RPMI8226 (cell line): ENCODE results near the gene UCP2.
"Not testable (repeated sequence)": the region's sequence is repeated elsewhere in the genome, so short reads cannot be mapped to it uniquely, and the experiment has no call there.

Experiments used
- DNase-seq: peaks from one replicate; pipeline ENCODE4 v3.0.0-alpha.2; 2015

Gene UCP2

GRCh38 chr11:73939096-73939495 is 43.5 kb downstream of the UCP2 start:
- DNase-seq: no peak

GRCh38 chr11:73936047-73936446 is 46.6 kb downstream of the UCP2 start:
- DNase-seq: not testable (repeated sequence)

- no peak for DNase-seq
Observed at GRCh38 chr11:73932781-73933180, 49.9 kb downstream of the UCP2 start.

- no peak for DNase-seq
Observed at GRCh38 chr11:73931951-73932350, 50.7 kb downstream of the UCP2 start.

- DNase-seq: peak; percentile 62
Observed at GRCh38 chr11:73931039-73931645, 51.5 kb downstream of the UCP2 start.

GRCh38 chr11:73929388-73929787 is 53.3 kb downstream of the UCP2 start:
- DNase-seq: no peak
